Measurements from ENCODE around the gene RELN. TPM values are rescaled to one million over a fixed set of nuclear protein-coding genes. Genes with fewer than 3 reads are reported as not detected.
"Not testable (repeated sequence)": the region's sequence is repeated elsewhere in the genome, so short reads cannot be mapped to it uniquely, and the experiment has no call there.

Gene RELN
- 0.08 and 0.48 TPM in 2 replicates for total RNA-seq (2021)
- Bru-seq, nascent RNA = percentile 8 among the genes with signal in this experiment
- BruChase-seq, experiment 1, labeled RNA remaining after a 2-hour chase = percentile 7 among the genes with signal in this experiment
- BruChase-seq, experiment 2, labeled RNA remaining after a 6-hour chase = percentile 12 among the genes with signal in this experiment
- long read RNA-seq = 0 reads

DNA sequence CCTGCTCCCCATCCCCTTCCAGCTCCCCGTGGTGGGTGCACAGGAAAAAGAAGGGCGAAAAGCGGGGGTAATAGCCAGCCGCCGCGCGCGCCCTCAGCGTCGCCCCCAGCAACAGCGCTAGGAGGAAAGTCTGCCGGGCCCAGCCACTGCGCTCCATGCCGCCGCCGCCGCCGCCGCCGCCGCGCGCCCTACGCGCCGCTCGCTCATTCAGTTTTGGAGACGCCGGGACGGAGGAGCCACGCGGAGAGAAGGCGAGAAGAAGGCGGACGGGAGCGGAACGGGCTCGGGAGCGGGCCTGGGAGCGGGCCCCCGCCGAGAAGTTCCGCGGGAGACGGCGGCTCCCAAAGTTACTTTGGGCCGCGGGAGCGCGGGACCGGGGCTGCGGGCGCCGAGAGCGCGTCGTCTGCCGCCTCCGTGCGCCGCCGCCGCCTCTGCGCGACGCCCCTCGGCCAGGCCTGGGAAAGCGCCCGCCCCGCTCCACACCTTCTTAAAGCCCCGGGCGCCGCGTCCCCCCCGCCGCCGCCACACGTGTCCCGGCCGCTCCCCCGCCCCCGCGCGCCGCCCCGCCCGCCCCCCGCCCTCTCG is at the start of gene RELN:
RELN (minus strand) TSS at position 459 of the 585 bp plus-strand sequence; CDS start at position 157, 302 bp downstream.
- Histone ChIP-seq H3K4me2 (no peak within 1 kb of the TSS), H3K9me3 (ENCODE audit: insufficient read depth, low read depth) (0 out of 2 replicates have a peak, but pooled peaks cover 3% of the 10 kb centered on the region), H2AFZ (no peak within 1 kb of the TSS), H3K27ac (no peak within 1 kb of the TSS), H4K20me1 (ENCODE audit: insufficient read depth) (no peaks in the 10 kb centered on the region), H3K79me2 (ENCODE audit: low read depth) (no peaks in the 10 kb centered on the region), H3K4me1 (replicated peaks; ENCODE audit: insufficient read depth) (no peaks in the 10 kb centered on the region), H3K9me2 (ENCODE audit: insufficient read depth) (no peaks in the 10 kb centered on the region), H3K4me3 (no peak within 1 kb of the TSS), H3K36me3 (ENCODE audit: low read depth) (no peaks in the 10 kb centered on the region), H3F3A (ENCODE audit: insufficient read depth, low read depth) (no peaks in the 10 kb centered on the region), H3K27me3 (ENCODE audit: insufficient read depth, low read depth) (no peaks in the 10 kb centered on the region)
- DNase-seq = no peak
- ChIA-PET CTCF (no interaction called here), POLR2A (ENCODE audit: unreplicated experiment) (no interaction called here)
- intact Hi-C loops (cut with micrococcal nuclease; ENCODE audit: unreplicated experiment) = no loop called here
- no TSS peak for BruUV-seq (replicated peaks)
- TF ChIP-seq CTCF (conservative IDR thresholded peaks at IDR 0.05) (no peak), EZH2 (IDR thresholded peaks at IDR 0.05; ENCODE audit: low read depth) (no peak)

DNA sequence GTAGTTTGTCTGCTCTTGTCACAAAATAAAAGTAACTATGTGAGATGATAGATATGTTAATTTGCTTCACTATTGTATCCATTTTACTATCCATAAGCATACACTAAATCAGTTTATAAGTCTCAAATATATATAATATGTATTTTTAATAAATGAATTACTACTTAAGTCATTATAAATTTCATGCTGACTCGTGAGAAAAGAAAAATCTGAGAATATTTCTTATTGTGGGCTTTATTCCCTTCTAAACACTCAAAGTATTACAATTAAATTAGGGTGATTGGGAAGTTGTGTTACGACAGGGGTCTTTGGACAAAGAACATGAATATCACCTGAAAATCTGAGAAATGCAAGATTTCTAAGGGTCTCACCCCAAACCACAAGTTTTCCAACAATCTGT is 48.7 kb upstream of the RELN start:
- no peaks in the 10 kb centered on the region for H3K4me1 ChIP-seq (replicated peaks; ENCODE audit: insufficient read depth)
- CTCF ChIA-PET = no interaction called here
- intact Hi-C loops (cut with micrococcal nuclease; ENCODE audit: unreplicated experiment) = no loop called here
- H3F3A ChIP-seq (ENCODE audit: insufficient read depth, low read depth) = no peaks in the 10 kb centered on the region
- no peaks in the 10 kb centered on the region for H3K9me2 ChIP-seq (ENCODE audit: insufficient read depth)
- no peak overlapping the region for H2AFZ ChIP-seq
- H3K79me2 ChIP-seq (ENCODE audit: low read depth) = no peaks in the 10 kb centered on the region
- TF ChIP-seq EZH2 (IDR thresholded peaks at IDR 0.05; ENCODE audit: low read depth) (no peak), CTCF (conservative IDR thresholded peaks at IDR 0.05) (no peak)
- H3K27ac ChIP-seq = no peak overlapping the region
- DNase-seq = no peak
- no peaks in the 10 kb centered on the region for H4K20me1 ChIP-seq (ENCODE audit: insufficient read depth)
- POLR2A ChIA-PET (ENCODE audit: unreplicated experiment) = no interaction called here
- H3K9me3 ChIP-seq (ENCODE audit: insufficient read depth, low read depth) = no peaks in the 10 kb centered on the region
- no peak overlapping the region for H3K4me2 ChIP-seq
- BruUV-seq (replicated peaks) = no TSS peak
- H3K36me3 ChIP-seq (ENCODE audit: low read depth) = no peaks in the 10 kb centered on the region
- 0 out of 2 replicates have a peak, but pooled peaks cover 10% of the 10 kb centered on the region for H3K27me3 ChIP-seq (ENCODE audit: insufficient read depth, low read depth)
- H3K4me3 ChIP-seq = no peak overlapping the region

- H3K9me2 ChIP-seq (ENCODE audit: insufficient read depth); CTCF ChIA-PET; H3K27ac ChIP-seq; H2AFZ ChIP-seq; H3K27me3 ChIP-seq (ENCODE audit: insufficient read depth, low read depth); BruUV-seq (replicated peaks); H3K4me2 ChIP-seq; H3K36me3 ChIP-seq (ENCODE audit: low read depth); H3K4me3 ChIP-seq; H3F3A ChIP-seq (ENCODE audit: insufficient read depth, low read depth); H3K9me3 ChIP-seq (ENCODE audit: insufficient read depth, low read depth); POLR2A ChIA-PET (ENCODE audit: unreplicated experiment); H4K20me1 ChIP-seq (ENCODE audit: insufficient read depth); H3K4me1 ChIP-seq (replicated peaks; ENCODE audit: insufficient read depth); intact Hi-C loops (cut with micrococcal nuclease; ENCODE audit: unreplicated experiment); H3K79me2 ChIP-seq (ENCODE audit: low read depth); DNase-seq: not testable (repeated sequence)
Observed at GRCh38 chr7:104036889-104037288, 47.4 kb upstream of the RELN start.

DNA sequence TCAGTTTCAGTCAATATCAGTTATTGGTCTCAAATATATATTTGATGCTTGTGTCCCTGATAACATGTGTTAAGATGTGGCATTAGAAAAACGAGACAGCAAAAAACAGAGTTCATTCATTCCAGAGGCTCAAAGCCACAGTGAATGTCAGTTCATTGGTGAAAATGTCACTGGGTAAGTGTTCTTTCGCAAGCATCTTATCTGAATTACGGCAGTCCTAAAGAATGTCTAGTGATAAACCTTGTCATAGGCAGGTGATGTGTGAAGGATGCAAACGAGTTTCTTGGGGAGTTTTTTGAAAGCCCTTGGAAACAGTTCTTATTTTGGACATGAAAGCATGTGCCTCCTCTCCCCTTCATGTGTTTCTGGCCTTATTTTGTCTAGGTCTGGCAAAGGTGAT is 45.9 kb upstream of the RELN start:
- BruUV-seq (replicated peaks) = no TSS peak
- Histone ChIP-seq H2AFZ (no peak overlapping the region), H3K79me2 (ENCODE audit: low read depth) (no peaks in the 10 kb centered on the region), H3K27ac (no peak overlapping the region), H3K9me2 (ENCODE audit: insufficient read depth) (no peaks in the 10 kb centered on the region), H3K4me2 (no peak overlapping the region), H3F3A (ENCODE audit: insufficient read depth, low read depth) (no peaks in the 10 kb centered on the region), H3K4me1 (replicated peaks; ENCODE audit: insufficient read depth) (no peaks in the 10 kb centered on the region), H4K20me1 (ENCODE audit: insufficient read depth) (no peaks in the 10 kb centered on the region), H3K9me3 (ENCODE audit: insufficient read depth, low read depth) (no peaks in the 10 kb centered on the region), H3K27me3 (ENCODE audit: insufficient read depth, low read depth) (0 out of 2 replicates have a peak, but pooled peaks cover 10% of the 10 kb centered on the region), H3K36me3 (ENCODE audit: low read depth) (no peaks in the 10 kb centered on the region), H3K4me3 (no peak overlapping the region)
- ChIA-PET CTCF (no interaction called here), POLR2A (ENCODE audit: unreplicated experiment) (no interaction called here)
- no peak for DNase-seq
- TF ChIP-seq EZH2 (IDR thresholded peaks at IDR 0.05; ENCODE audit: low read depth) = no peak
- no peak for TF ChIP-seq CTCF (conservative IDR thresholded peaks at IDR 0.05)
- intact Hi-C loops (cut with micrococcal nuclease; ENCODE audit: unreplicated experiment) = no loop called here
